Smooth muscle cell (in vitro differentiated cells): Measurements from ENCODE around the gene BLOC1S5. TPM values are rescaled to one million over a fixed set of nuclear protein-coding genes. Genes with fewer than 3 reads are reported as not detected.
"Not testable (repeated sequence)": the region's sequence is repeated elsewhere in the genome, so short reads cannot be mapped to it uniquely, and the experiment has no call there.

Experiments
- DNase-seq: peaks from one replicate; lab custom pipeline; 2025; ENCODE audit not compliant: unreplicated experiment; lab: John Stamatoyannopoulos, UW
- H2AFZ ChIP-seq: fragments of 200-600 bp; sonication (generic); 2 replicates; pipeline ENCODE4 v1.6.0; 2016; ENCODE audit warnings: antibody characterized with exemption, low read depth, mild to moderate bottlenecking
- H3F3A ChIP-seq: fragments of 200-600 bp; sonication (generic); 2 replicates; pipeline ENCODE4 v1.6.0; 2017; ENCODE audit warnings: antibody characterized with exemption, low read depth
- H3K27ac ChIP-seq: fragments of 200-600 bp; sonication (generic); 2 replicates; pipeline ENCODE4 v1.5.1; 2016; ENCODE audit warnings: low read depth, mild to moderate bottlenecking
- H3K27me3 ChIP-seq: fragments of 200-600 bp; sonication (generic); 2 replicates; pipeline ENCODE4 v1.6.1; 2016; ENCODE audit warnings: low read depth, mild to moderate bottlenecking
- H3K36me3 ChIP-seq: fragments of 200-600 bp; sonication (generic); 2 replicates; pipeline ENCODE4 v1.5.1; 2016; ENCODE audit warnings: low read depth
- H3K4me1 ChIP-seq: fragments of 200-600 bp; sonication (generic); 2 replicates; pipeline ENCODE4 v1.5.1; 2016; ENCODE audit warnings: low read depth
- H3K4me2 ChIP-seq: fragments of 200-600 bp; sonication (generic); 2 replicates; pipeline ENCODE4 v1.6.0; 2016; ENCODE audit warnings: mild to moderate bottlenecking
- H3K4me3 ChIP-seq: fragments of 200-600 bp; sonication (generic); 2 replicates; pipeline ENCODE4 v1.5.1; 2016; ENCODE audit warnings: mild to moderate bottlenecking
- H3K79me2 ChIP-seq: fragments of 200-600 bp; sonication (generic); 2 replicates; pipeline ENCODE4 v1.6.0; 2016; ENCODE audit warnings: low read depth, mild to moderate bottlenecking
- H3K9ac ChIP-seq: fragments of 200-600 bp; sonication (generic); 2 replicates; pipeline ENCODE4 v1.6.0; 2016; ENCODE audit warnings: low read depth
- H3K9me3 ChIP-seq: fragments of 200-600 bp; sonication (generic); replicated peaks from 2 replicates; pipeline ENCODE4 v1.5.1; 2016; ENCODE audit warnings: low read depth
- H4K20me1 ChIP-seq: fragments of 200-600 bp; sonication (generic); 2 replicates; pipeline ENCODE4 v1.6.0; 2016; ENCODE audit warnings: low read depth
- CTCF ChIP-seq: fragments of 200-600 bp; sonication (generic); IDR thresholded peaks from 2 replicates; pipeline ENCODE4 v1.5.1; 2017; ENCODE audit warnings: borderline replicate concordance, mild to moderate bottlenecking, antibody characterized with exemption; ENCODE audit not compliant: insufficient read depth, poor library complexity, severe bottlenecking
- WGBS: methylation state at CpG from one replicate; pipeline ENCODE4 v1.1.7; 2016; ENCODE audit warnings: low lambda C conversion rate; 5-methylcytosine and 5-hydroxymethylcytosine counted together
- polyA plus RNA-seq: library from polyadenylated mRNA; unstranded; fragments of >200 nt; fragmentation: Nextera tagmentation; extraction: Ambion mirVana; gene quantifications from 2 replicates; pipeline ENCODE4 v1.2.1, GENCODE V29; 2016
- total RNA-seq: library from RNA; depleted of rRNA; stranded (reverse); fragments of >200 nt; gene quantifications from 2 replicates; pipeline ENCODE4 v1.2.3, GENCODE V29; 2014

The BLOC1S5 gene
- total and polyA plus RNA-seq, 2 experiments from 2014 or later: 10.7 to 13.7 TPM

- Histone ChIP-seq H3K4me3 (no peak overlapping the region), H3K36me3 (no peaks in the 10 kb centered on the region), H3K9ac (no peak overlapping the region), H4K20me1 (no peaks in the 10 kb centered on the region), H3K27ac (peak overlapping the region; percentile 74), H3K4me1 (peaks cover 8% of the 10 kb centered on the region), H2AFZ (no peak overlapping the region), H3K9me3 (no peaks in the 10 kb centered on the region), H3K4me2 (no peak overlapping the region), H3K27me3 (no peaks in the 10 kb centered on the region), H3F3A (peaks cover 13% of the 10 kb centered on the region), H3K79me2 (no peaks in the 10 kb centered on the region)
- DNase-seq: no peak
- TF ChIP-seq CTCF: no peak
These were observed 70.8 kb downstream of the BLOC1S5 start for GRCh38 chr6:7993399-7993798.

DNA sequence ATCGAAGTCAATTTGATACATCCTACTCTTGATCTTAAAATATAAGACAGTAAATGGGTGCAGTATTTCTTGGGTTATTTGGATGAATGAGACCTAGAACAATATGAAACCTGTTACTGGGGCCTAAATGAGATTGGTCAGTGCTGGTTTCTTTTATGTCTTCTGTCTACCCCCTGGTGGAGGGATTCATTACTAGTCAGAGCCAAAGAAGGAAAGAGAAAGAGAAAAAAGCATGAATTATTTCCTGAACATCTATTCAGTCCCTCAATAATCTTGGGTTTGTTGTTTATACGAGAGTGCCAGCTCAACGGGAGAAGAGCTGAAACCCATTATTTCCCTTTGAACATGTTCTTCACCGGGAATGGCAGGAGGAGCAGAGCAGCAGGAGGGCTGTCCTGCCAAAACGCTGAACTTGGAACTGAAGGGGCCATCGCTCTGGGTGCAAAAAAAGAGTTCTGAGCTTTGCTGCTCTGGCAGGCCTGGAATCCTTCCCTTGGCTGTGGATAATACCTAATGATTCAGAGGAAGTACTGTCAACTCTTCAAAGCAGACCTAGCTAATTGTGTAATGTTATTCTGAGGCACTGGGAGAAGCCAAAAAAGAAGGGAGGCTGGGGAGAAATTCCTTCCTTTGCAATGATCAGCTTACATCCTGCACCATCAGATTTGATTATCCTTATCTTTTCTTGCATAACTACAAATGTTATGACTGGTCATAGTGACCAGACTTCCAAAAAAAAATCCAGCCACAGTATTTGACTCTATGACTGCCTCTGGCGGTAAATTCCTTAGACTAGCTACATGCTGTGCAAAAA, 72.0 kb downstream of the BLOC1S5 start:
- Histone ChIP-seq H3K4me1 (peaks cover 2% of the 10 kb centered on the region), H3K4me3 (no peak overlapping the region), H3K27me3 (no peaks in the 10 kb centered on the region), H3K4me2 (peak overlapping the region; percentile 78), H3K79me2 (no peaks in the 10 kb centered on the region), H3K9ac (peak overlapping the region; percentile 26), H4K20me1 (no peaks in the 10 kb centered on the region), H3K9me3 (no peaks in the 10 kb centered on the region), H3K27ac (peak overlapping the region; percentile 74), H3K36me3 (no peaks in the 10 kb centered on the region), H2AFZ (peak overlapping the region; percentile 60), H3F3A (peaks cover 8% of the 10 kb centered on the region)
- peak; percentile 43 for TF ChIP-seq CTCF
- no peak for DNase-seq
- 24% methylated on average over 7 of the region's 7 CpGs for WGBS

- TF ChIP-seq CTCF: no peak
- H3K36me3 ChIP-seq: no peaks in the 10 kb centered on the region
- no peaks in the 10 kb centered on the region for H3K79me2 ChIP-seq
- H4K20me1 ChIP-seq: no peaks in the 10 kb centered on the region
- peak overlapping the region; percentile 74 for H3K27ac ChIP-seq
- no peak overlapping the region for H3K9ac ChIP-seq
- H3K27me3 ChIP-seq: no peaks in the 10 kb centered on the region
- H3K4me1 ChIP-seq: no peaks in the 10 kb centered on the region
- no peak for DNase-seq
- H3F3A ChIP-seq: peaks cover 4% of the 10 kb centered on the region
- WGBS: 86% methylated on average over 1 of the region's 1 CpG
- peak overlapping the region; percentile 78 for H3K4me2 ChIP-seq
- H3K4me3 ChIP-seq: no peak overlapping the region
- H3K9me3 ChIP-seq: no peaks in the 10 kb centered on the region
- no peak overlapping the region for H2AFZ ChIP-seq
These were observed 72.7 kb downstream of the BLOC1S5 start for GRCh38 chr6:7991536-7991935.

DNA sequence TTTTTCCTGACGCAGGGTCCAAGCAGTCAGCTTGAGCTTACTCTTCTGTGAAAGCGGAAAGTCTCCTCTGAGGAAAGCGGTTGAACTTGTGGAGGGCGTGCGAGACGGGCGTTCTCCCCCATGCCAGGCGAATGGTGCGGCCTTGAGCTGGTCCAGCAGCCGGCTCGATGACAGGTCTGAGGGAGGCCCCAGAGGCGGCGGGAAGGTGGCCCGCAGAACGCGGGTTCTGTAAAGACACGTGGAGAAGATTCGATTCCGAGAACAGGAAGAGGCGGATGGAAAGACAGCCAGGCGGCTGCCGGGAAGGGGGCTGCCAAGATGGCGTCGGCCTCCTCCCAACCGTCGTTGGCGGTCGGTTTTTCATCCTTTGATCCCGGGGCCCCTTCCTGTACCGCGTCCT, 78.0 kb downstream of the BLOC1S5 start:
- Histone ChIP-seq H4K20me1 (no peaks in the 10 kb centered on the region), H3K27me3 (no peaks in the 10 kb centered on the region), H3K4me2 (no peak overlapping the region), H3K9me3 (no peaks in the 10 kb centered on the region), H3K79me2 (no peaks in the 10 kb centered on the region), H3K36me3 (no peaks in the 10 kb centered on the region), H2AFZ (no peak overlapping the region), H3K9ac (no peak overlapping the region), H3K4me1 (peaks cover 4% of the 10 kb centered on the region), H3K4me3 (no peak overlapping the region), H3K27ac (no peak overlapping the region), H3F3A (no peaks in the 10 kb centered on the region)
- no peak for DNase-seq
- WGBS: 95% methylated on average over 31 of the region's 31 CpGs
- TF ChIP-seq CTCF: no peak

DNA sequence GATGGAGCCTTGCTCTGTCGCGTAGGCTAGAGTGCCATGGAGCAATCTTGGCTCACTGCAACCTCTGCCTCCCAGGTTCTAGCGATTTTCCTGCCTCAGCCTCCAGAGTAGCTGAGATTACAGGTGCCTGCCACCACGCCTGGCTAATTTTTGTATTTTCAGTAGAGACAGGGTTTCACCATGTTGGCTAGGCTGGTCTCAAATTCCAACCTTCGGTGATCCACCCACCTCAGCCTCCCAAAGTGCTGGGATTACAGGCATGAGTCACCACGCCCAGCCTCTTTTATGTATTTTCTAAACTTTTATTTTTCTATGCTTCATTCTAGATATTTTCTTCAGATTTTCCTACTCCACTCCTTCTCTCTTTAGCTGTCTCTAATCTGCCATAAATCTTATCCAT, 80.2 kb downstream of the BLOC1S5 start:
- not testable (repeated sequence) for H4K20me1 ChIP-seq, H3K79me2 ChIP-seq, H3K4me3 ChIP-seq, H2AFZ ChIP-seq, H3K27me3 ChIP-seq, H3K9ac ChIP-seq, H3K4me1 ChIP-seq, H3K9me3 ChIP-seq, H3F3A ChIP-seq, H3K4me2 ChIP-seq, H3K27ac ChIP-seq, DNase-seq, H3K36me3 ChIP-seq
- WGBS: 61% methylated on average over 4 of the region's 6 CpGs
